NCI-H2081 treated with DMSO at 0.1 percent for 48 hours (cell line): Measurements from ENCODE around the gene NOVA1.

Source experiments
- DNase-seq: peaks from one replicate; lab custom pipeline; 2025; lab: John Stamatoyannopoulos, UW

NOVA1 gene

DNA sequence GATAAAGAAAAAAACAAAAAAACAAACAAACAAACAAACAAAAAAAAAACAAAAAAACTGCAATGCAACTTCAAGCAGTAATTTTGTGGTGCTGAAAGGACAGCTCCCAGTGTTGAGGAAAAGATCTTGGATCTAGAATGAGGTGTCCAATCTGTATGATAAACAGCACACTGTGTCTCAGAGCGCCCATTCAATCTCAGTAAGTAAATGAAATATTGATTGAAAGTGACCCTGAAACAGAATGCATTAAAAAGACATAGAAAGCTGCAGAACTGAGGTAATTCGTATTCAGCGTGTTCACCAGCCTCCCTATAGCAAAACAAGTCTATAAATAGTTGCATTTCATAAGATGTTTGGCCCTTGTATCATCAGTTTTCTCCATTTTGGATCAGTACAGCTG is 153.0 kb downstream of the NOVA1 start:
- DNase-seq = no peak

- no peak for DNase-seq
These were observed 154.2 kb downstream of the NOVA1 start for GRCh38 chr14:26443654-26444053.

- no peak for DNase-seq
These were observed 168.6 kb downstream of the NOVA1 start for GRCh38 chr14:26429205-26429604.

- DNase-seq = no peak
These were observed 170.7 kb downstream of the NOVA1 start for GRCh38 chr14:26427097-26427496.

DNA sequence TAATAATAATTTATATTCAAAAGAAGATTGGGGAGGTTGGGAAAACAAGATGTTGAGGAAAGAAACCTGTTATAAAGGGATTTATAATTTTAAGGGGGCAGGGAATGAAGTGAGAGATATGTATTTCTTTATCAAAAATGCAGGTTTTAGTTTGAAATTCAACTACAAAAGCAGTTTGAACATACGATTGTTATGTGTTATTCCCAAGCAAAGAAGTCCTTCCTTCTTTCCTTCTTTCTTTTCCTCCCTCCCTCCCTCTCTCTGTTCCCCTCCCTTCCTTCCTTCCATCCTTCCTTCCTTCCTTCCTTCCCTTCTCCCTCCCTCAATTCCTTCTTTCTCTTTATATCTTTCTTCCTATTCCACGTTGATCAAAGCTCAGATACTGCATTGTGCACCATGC is 173.3 kb downstream of the NOVA1 start:
- no peak for DNase-seq

DNA sequence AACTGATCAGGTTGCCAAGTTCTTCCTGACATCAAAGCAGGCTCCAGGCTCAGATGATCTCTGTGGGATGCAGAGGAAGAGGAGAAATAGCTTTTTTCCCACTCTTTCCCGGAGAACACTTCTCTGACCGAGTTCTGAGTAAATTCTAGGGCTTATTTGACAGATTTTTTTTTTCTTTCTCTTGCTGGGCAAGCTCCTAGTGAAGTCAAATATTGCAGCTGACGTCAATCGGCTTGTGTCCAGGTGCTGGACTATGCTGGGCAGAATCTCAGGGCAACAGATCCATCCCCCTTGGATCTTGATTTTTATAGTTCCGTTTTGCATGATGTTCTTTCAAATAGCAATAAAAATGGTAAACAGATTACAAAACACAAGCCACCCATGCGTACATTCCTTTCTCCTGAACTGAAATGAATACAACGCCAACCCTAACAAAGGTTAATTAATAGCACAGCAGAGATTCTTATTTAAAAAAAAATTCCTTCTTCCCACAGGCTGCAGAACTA is 182.2 kb downstream of the NOVA1 start:
- DNase-seq = no peak

GRCh38 chr14:26414926-26415325 is 182.9 kb downstream of the NOVA1 start:
- no peak for DNase-seq

GRCh38 chr14:26414103-26414502 is 183.7 kb downstream of the NOVA1 start:
- DNase-seq = no peak

DNA sequence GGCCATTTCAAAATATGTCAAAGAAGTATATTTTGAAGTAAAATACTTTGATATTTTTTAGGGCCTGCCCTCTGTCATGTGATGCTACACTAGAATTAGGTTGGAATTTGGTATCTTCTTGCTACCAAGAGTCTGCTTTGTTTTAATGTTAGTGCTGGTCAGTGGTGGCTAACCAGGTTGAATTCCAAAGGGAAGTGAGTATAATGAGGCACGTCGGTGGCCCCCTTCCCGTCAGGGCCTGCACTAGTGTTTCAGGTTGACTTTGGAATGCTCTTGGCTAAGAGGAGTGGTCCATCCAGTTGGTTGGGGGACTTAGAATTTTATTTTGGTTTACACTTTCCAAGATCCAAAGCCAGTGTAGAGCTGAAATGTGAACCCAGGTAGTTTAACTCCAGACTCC is 185.4 kb downstream of the NOVA1 start:
- DNase-seq = no peak

- DNase-seq = no peak
These were observed 187.6 kb downstream of the NOVA1 start for GRCh38 chr14:26410189-26410685.

GRCh38 chr14:26404927-26405326 is 192.9 kb downstream of the NOVA1 start:
- DNase-seq = no peak

GRCh38 chr14:26403760-26404159 is 194.1 kb downstream of the NOVA1 start:
- DNase-seq = no peak

DNA sequence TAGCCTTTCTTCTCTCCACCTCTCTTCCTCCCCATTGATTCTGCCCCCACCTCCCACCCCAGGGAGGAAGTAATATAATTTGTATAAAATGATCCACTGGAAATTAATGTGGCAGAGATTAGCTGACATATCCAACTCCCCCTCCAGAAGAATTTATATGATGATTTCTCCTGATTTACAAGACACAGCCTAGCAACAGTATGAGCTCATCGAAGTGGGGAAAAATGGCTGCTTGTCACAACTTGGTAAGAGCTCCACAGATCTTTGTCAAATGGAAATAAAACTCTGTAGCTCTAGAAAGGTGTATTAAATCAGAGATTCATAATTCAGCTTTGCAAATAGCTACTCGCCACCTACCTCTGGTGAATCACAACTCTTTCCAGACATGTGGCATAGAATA is 195.7 kb downstream of the NOVA1 start:
- DNase-seq = no peak

DNA sequence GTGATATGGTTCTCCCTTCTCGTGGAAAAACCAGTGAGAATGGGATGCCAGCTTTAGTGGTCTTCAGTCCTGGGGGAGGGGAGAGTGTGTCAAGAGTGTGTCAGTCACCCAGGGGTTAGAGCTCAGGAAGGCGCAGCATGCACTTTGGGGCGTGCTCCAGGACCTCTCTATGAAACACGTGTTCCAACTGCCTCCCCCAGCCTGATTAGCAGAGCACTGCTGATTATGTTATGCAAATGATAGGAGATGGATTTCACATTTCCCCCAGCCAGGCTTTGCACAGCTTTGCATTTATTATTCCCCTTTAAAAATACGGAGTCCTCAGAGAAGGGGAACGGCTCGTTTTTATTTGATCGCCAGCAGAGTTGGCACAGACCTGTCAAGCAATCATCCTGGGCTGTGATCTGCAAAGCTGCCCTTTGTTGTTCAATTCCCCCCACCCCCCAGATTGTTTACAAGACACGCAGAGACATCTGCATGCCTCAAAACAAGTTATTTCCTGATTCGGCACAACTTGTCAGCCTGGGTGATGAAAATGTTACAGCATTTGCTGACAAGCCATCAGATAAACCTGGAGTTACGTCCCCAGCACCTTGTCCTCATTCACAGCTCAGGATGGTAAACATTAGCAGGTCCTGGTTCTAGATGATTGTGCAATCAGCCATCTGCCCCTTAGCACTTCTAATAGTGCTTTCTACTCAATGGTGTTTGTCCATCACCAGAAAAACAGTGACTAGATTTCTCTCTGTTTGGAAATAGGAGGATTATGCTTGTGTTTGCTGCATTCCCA is 196.5 kb downstream of the NOVA1 start:
- DNase-seq = no peak

DNA sequence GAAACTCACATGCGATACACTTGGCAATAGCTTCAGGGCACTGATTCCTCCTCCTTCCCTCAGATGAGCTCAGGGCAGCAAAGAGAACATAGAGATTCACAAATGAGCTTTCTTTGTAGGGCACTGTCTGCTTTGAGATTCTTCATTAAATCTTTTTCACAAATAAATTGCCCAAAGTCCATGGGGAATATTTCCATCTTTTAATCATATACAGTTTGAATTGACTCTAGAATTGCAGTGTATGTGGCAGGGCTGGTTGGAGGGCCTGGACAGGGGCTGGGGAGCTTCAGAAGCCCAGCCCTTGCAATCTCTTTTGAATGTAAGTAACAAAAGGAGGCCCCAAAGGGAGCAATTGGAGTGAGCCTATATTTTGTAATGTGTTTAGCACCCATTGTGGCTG is 197.5 kb downstream of the NOVA1 start:
- DNase-seq = no peak

- DNase-seq = no peak
These were observed 199.2 kb downstream of the NOVA1 start for GRCh38 chr14:26398616-26399015.
